ENCODE measurements around the gene GMPR.

DNA sequence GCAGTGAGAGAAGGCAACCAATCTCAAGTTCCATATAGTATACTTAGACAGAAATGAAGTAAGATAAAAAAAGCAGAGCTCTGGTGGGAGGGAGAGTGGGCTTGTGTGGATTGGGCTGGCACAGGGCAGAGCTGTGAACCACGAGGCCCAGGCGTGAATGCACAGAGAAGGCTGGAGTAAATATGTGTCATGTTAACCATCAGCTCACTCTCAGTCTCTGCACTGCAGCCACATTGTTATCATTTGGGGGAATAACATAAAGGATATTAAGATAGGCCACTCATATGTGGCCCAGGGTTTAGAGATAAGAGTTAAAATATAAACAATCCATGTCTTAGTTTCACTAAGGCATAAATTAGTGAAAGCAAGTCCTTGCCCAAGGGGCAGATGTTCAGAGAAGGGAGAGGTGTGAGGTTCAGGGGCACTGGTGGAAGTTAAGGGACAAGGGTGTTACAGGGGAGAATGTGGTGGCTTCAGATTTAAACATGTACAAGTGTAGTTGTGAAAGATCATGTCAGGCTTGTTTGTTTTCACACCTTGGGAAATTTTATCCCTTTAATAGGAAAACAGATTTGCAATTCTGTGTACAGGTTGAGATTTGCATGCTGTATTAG is 14.4 kb downstream of the GMPR start:
- TF ChIP-seq, protein P1, sequence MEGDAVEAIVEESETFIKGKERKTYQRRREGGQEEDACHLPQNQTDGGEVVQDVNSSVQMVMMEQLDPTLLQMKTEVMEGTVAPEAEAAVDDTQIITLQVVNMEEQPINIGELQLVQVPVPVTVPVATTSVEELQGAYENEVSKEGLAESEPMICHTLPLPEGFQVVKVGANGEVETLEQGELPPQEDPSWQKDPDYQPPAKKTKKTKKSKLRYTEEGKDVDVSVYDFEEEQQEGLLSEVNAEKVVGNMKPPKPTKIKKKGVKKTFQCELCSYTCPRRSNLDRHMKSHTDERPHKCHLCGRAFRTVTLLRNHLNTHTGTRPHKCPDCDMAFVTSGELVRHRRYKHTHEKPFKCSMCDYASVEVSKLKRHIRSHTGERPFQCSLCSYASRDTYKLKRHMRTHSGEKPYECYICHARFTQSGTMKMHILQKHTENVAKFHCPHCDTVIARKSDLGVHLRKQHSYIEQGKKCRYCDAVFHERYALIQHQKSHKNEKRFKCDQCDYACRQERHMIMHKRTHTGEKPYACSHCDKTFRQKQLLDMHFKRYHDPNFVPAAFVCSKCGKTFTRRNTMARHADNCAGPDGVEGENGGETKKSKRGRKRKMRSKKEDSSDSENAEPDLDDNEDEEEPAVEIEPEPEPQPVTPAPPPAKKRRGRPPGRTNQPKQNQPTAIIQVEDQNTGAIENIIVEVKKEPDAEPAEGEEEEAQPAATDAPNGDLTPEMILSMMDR (IDR thresholded peaks at IDR 0.05): no peak
- TF ChIP-seq POLR2A (IDR thresholded peaks at IDR 0.05) (no peak), POLR2AphosphoS5 (IDR thresholded peaks at IDR 0.05) (no peak), EP300 (IDR thresholded peaks at IDR 0.05) (no peak)
